Activated T-helper 2 cell treated with anti-CD3 and anti-CD28 coated beads, Interferon-gamma antibody, Interleukin-2, Interleukin-4, amounts not matched to agents 10 μg/mL and 5 μg/mL and 100 μg/mL, durations not matched to agents 14 hours and 24 hours and 36 hours (primary cell): ENCODE measurements around the gene RANBP1. TPM values are rescaled to one million over a fixed set of nuclear protein-coding genes. Genes with fewer than 3 reads are reported as not detected.

Experiments used
- DNase-seq: peaks from one replicate; pipeline ENCODE4 v3.0.0; 2021; ENCODE audit warnings: low spot score
- H3K27ac Mint-ChIP-seq: one replicate; pipeline ENCODE4 v1.8.0; 2021; ENCODE audit warnings: mixed read lengths
- H3K27me3 Mint-ChIP-seq: one replicate; pipeline ENCODE4 v1.8.0; 2021; ENCODE audit warnings: low read depth, mixed read lengths
- H3K36me3 Mint-ChIP-seq: one replicate; pipeline ENCODE4 v1.8.0; 2021; ENCODE audit warnings: low read depth, mixed read lengths
- H3K4me1 Mint-ChIP-seq: one replicate; pipeline ENCODE4 v1.8.0; 2021; ENCODE audit warnings: low read depth, mixed read lengths
- H3K4me3 Mint-ChIP-seq: one replicate; pipeline ENCODE4 v1.8.0; 2021; ENCODE audit warnings: low read depth, mild to moderate bottlenecking, moderate library complexity, mixed read lengths
- H3K9me3 Mint-ChIP-seq: one replicate; pipeline ENCODE4 v1.8.0; 2021; ENCODE audit warnings: mixed read lengths
- intact Hi-C: fragments of 100-400 bp; cut with micrococcal nuclease; formaldehyde crosslinking; loops from one replicate; pipeline ENCODE4 v1.15.1; 2023
- total RNA-seq: library from RNA; stranded (reverse); gene quantifications from 2 replicates; pipeline ENCODE4 v1.2.3, GENCODE V29; 2022

RANBP1 gene
- total RNA-seq, 1 donor from 2014 or later: 444 TPM

GRCh38 chr22:20114506-20115475 lies 1.1 kb upstream of the RANBP1 start:
- Mint-ChIP-seq H3K4me3 (peak overlapping the region; percentile 76), H3K36me3 (peaks cover 73% of the 10 kb centered on the region), H3K9me3 (no peaks in the 10 kb centered on the region), H3K4me1 (peaks cover 29% of the 10 kb centered on the region), H3K27ac (peak overlapping the region; percentile 65), H3K27me3 (no peaks in the 10 kb centered on the region)
- intact Hi-C loops: loop anchor here (5.0 kb wide), 2 partner anchors 257 to 888 kb away; partner anchors contain the start of gene THAP7
- DNase-seq: no peak

- peak overlapping the region; percentile 97 for H3K27ac Mint-ChIP-seq
- H3K36me3 Mint-ChIP-seq: peaks cover 76% of the 10 kb centered on the region
- H3K9me3 Mint-ChIP-seq: no peaks in the 10 kb centered on the region
- no peak for DNase-seq
- H3K4me1 Mint-ChIP-seq: peaks cover 25% of the 10 kb centered on the region
- peak overlapping the region; percentile 94 for H3K4me3 Mint-ChIP-seq
- H3K27me3 Mint-ChIP-seq: no peaks in the 10 kb centered on the region
- intact Hi-C loops: loop anchor here (2.0 to 5.0 kb wide), 5 partner anchors 16 to 886 kb away; partner anchors contain the start of genes DGCR8, TANGO2 and THAP7
Measured at GRCh38 chr22:20116376-20116950, 559 bp downstream of the RANBP1 start.

GRCh38 chr22:20116951-20117632 lies 1.2 kb downstream of the RANBP1 start, which contains the start of gene TRMT2A:
Gene TRMT2A (minus strand): TSS chr22:20117226. CDS start chr22:20116906, 320 bp downstream.
- no peaks in the 10 kb centered on the region for H3K27me3 Mint-ChIP-seq
- peak; percentile 97 for DNase-seq
- H3K36me3 Mint-ChIP-seq: peaks cover 78% of the 10 kb centered on the region
- peak within 1 kb of the TSS; percentile 97 for H3K27ac Mint-ChIP-seq
- intact Hi-C loops: loop anchor here (1.0 to 5.0 kb wide), 6 partner anchors 14 to 885 kb away; partner anchors contain the start of genes DGCR8, TANGO2, THAP7 and ZDHHC8
- H3K4me1 Mint-ChIP-seq: peaks cover 21% of the 10 kb centered on the region
- H3K4me3 Mint-ChIP-seq: peak within 1 kb of the TSS; percentile 94
- no peaks in the 10 kb centered on the region for H3K9me3 Mint-ChIP-seq

GRCh38 chr22:20117633-20118299 lies 1.9 kb downstream of the RANBP1 start:
- peak; percentile 45 for DNase-seq
- peaks cover 20% of the 10 kb centered on the region for H3K4me1 Mint-ChIP-seq
- intact Hi-C loops: loop anchor here (1.0 to 5.0 kb wide), 6 partner anchors 14 to 885 kb away; partner anchors contain the start of genes DGCR8, TANGO2, THAP7 and ZDHHC8
- H3K27ac Mint-ChIP-seq: peak overlapping the region; percentile 88
- H3K9me3 Mint-ChIP-seq: no peaks in the 10 kb centered on the region
- peaks cover 84% of the 10 kb centered on the region for H3K36me3 Mint-ChIP-seq
- H3K4me3 Mint-ChIP-seq: peak overlapping the region; percentile 92
- no peaks in the 10 kb centered on the region for H3K27me3 Mint-ChIP-seq

GRCh38 chr22:20118300-20119020 lies 2.6 kb downstream of the RANBP1 start:
- H3K36me3 Mint-ChIP-seq: peaks cover 88% of the 10 kb centered on the region
- peaks cover 20% of the 10 kb centered on the region for H3K4me1 Mint-ChIP-seq
- H3K27ac Mint-ChIP-seq: peak overlapping the region; percentile 88
- DNase-seq: no peak
- H3K4me3 Mint-ChIP-seq: peak overlapping the region; percentile 92
- intact Hi-C loops: loop anchor here (5.0 kb wide), 2 partner anchors 261 to 884 kb away; partner anchors contain the start of gene THAP7
- no peaks in the 10 kb centered on the region for H3K27me3 Mint-ChIP-seq
- H3K9me3 Mint-ChIP-seq: no peaks in the 10 kb centered on the region

- intact Hi-C loops: no loop called here
- H3K4me3 Mint-ChIP-seq: no peak overlapping the region
- H3K27me3 Mint-ChIP-seq: no peaks in the 10 kb centered on the region
- no peak for DNase-seq
- H3K4me1 Mint-ChIP-seq: peaks cover 10% of the 10 kb centered on the region
- peaks cover 88% of the 10 kb centered on the region for H3K36me3 Mint-ChIP-seq
- H3K9me3 Mint-ChIP-seq: no peaks in the 10 kb centered on the region
- H3K27ac Mint-ChIP-seq: no peak overlapping the region
Measured at GRCh38 chr22:20121856-20122415, 6.0 kb downstream of the RANBP1 start.

- Mint-ChIP-seq H3K27ac (no peak overlapping the region), H3K9me3 (no peaks in the 10 kb centered on the region), H3K36me3 (peaks cover 90% of the 10 kb centered on the region), H3K4me1 (peaks cover 9% of the 10 kb centered on the region), H3K4me3 (no peak overlapping the region), H3K27me3 (no peaks in the 10 kb centered on the region)
- intact Hi-C loops: no loop called here
- DNase-seq: no peak
Measured at GRCh38 chr22:20123366-20124082, 7.6 kb downstream of the RANBP1 start.

- Mint-ChIP-seq H3K36me3 (peaks cover 83% of the 10 kb centered on the region), H3K4me3 (no peak overlapping the region), H3K9me3 (no peaks in the 10 kb centered on the region), H3K27me3 (no peaks in the 10 kb centered on the region), H3K4me1 (peaks cover 10% of the 10 kb centered on the region), H3K27ac (no peak overlapping the region)
- DNase-seq: no peak
- intact Hi-C loops: no loop called here
Measured at GRCh38 chr22:20124083-20124787, 8.3 kb downstream of the RANBP1 start.

- H3K9me3 Mint-ChIP-seq: no peaks in the 10 kb centered on the region
- no peak overlapping the region for H3K4me3 Mint-ChIP-seq
- DNase-seq: no peak
- peaks cover 71% of the 10 kb centered on the region for H3K36me3 Mint-ChIP-seq
- H3K27me3 Mint-ChIP-seq: no peaks in the 10 kb centered on the region
- intact Hi-C loops: no loop called here
- no peak overlapping the region for H3K27ac Mint-ChIP-seq
- H3K4me1 Mint-ChIP-seq: peaks cover 6% of the 10 kb centered on the region
Measured at GRCh38 chr22:20125201-20126174, 9.6 kb downstream of the RANBP1 start.
